ENCODE measurements around the gene ANKRD13B. TPM values are rescaled to one million over a fixed set of nuclear protein-coding genes. Genes with fewer than 3 reads are reported as not detected.
"Not testable (repeated sequence)": the region's sequence is repeated elsewhere in the genome, so short reads cannot be mapped to it uniquely, and the experiment has no call there.

ANKRD13B gene
- total RNA-seq, 1 donor from 2014 or later: 13.8 TPM

DNA sequence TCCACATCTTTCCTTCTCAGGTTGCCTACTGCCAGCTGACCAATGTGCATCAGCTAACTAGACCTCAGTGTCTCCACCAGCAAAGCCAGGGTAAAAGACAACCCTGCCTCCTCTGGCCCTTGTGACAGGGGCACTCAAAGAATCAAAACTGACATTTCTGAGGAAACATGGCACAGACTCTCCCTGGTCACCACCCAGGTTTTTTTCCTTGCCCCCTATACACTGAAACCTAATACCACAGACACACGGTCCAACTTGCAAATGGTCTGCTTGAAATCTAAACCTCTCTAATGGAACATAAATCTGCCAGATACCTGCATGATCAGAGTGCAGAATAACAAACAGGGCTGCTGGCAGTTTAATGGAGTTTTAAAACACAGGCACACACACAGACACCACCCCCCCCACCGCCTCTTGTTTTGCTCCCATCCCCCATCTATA lies 49.3 kb downstream of the ANKRD13B start:
- no peak for DNase-seq

- DNase-seq: no peak
Observed at GRCh38 chr17:29643817-29644160, 50.9 kb downstream of the ANKRD13B start.

DNA sequence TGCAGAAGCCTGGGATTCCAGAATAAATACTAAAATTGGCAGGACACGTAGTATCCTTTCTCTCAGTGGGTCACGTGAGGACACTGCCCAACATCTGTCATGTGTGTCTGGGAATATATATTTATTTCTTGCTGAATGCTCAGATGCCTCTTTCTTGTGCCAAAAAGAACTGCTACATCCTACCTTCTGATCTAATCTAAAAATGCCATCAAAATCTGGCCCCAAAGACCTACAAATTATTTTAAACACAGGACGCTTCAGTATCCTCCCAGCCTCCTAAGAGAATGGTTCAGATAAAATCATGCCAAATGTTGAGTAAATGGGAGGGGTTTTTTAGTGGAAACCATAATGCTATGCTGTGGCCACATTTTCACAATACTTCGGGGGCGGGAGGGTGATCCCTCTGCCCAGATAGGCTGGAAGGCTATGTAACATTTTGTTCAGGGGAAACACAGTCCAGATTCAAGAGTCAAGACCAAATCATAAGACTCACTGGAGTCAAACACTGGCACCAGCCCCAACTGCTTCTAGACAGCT lies 52.7 kb downstream of the ANKRD13B start:
- peak; percentile 75 for DNase-seq

DNA sequence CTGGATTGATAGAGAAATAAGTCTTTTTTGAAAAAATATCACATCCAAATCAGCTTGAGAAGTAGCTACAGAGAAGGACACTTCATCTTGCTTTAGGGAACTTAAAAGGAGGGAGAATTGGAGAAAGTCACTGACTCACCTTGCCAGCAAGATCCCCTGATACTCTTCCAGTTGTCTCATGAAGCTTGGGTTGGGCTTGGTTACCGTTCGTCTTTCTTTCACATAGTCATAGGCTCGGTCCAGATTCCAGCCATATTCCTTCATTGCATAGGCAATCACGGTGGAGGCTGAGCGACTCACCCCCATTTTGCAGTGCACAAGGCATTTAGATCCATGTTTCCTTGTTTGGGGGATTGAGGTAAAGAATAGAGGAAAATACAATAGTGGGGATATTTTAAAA lies 55.1 kb downstream of the ANKRD13B start:
- DNase-seq: no peak

DNA sequence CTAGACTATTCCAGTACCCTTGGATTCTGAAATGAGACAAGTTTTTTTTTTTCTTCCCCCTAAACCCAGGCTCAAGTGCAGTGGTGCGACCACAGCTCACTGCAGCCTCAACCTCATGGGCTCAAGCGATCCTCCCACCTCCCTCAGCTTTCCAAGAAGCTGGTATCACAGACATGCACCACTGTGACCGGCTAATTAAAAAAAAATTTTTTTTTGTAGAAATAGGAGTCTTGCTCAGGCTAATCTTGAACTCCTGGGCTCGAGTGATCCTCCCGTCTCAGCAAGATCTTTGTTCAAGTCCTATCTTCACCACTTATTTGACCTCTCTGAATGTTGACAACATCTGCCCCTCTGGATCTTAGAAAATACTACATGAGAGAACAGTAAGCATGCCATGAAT lies 56.4 kb downstream of the ANKRD13B start:
- DNase-seq: no peak

DNA sequence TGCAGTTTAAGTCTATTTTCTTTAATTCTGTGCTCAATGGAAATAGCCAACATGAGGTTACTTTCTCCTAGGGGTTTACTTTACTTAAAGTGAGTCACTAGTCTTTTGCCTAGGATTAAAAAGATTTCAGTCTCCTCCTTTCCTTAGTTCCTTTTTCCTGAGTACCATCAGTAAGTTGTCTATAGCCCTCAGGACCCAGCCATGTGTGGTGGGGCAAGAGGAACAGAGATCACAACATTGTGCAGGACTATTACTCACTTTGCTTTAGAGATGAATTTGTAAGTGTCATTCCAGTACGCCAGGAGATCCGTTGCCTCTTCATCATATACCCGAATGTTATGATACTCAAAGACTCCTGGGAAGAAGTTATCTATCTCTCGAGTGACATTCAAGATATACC lies 57.5 kb downstream of the ANKRD13B start:
- no peak for DNase-seq

DNA sequence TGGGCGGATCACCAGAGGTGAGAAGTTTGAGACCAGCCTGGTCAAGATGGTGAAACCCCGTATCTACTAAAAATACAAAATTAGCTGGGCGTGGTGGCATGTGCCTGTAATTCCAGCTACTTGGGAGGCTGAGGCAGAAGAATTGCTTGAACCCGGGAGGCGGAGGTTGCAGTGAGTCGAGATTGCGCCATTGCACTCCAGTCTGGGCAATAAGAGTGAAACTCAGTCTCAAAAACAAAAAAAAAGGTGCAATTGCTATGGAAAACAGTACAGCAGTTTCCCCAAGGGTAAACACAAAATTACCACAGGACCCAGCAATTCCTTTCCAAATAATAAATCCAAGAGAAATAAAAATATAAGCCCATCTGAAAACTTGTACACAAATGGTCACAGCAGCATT lies 59.0 kb downstream of the ANKRD13B start:
- DNase-seq: not testable (repeated sequence)

- DNase-seq: no peak
Observed at GRCh38 chr17:29652976-29653375, 60.0 kb downstream of the ANKRD13B start.

DNA sequence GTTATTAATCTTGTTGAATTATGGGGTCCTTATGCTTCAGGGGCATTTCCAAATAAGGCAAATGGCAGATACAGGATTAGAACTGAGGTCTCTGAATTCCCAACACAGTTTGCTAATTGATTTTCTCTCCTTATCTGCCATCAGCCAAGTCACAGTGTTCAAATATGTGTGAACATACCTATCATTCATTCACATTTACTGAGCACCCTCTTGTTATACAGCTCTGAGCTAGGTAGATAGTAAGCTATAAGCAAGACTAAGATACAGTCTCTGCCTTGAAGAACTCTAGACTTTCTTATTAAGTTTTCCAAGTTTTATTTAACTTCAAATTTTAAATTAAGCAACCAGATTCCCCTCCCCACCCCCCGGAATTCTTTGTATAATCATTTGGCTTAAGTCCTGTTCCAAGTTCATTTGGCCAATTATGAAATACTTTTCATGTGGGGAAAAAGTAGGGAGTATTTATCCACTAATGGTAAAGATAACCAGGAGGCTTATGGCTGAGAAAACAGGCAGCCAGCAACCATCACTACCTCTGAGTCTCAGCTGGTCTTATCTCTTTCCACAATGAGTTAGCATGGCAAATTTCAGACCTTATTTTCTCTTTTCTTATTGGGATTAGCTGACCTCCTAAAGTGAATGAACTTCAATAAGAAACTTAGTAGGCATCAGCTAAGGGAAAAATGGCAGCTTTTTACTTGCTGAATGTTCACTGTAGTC lies 61.2 kb downstream of the ANKRD13B start:
- DNase-seq: no peak

DNA sequence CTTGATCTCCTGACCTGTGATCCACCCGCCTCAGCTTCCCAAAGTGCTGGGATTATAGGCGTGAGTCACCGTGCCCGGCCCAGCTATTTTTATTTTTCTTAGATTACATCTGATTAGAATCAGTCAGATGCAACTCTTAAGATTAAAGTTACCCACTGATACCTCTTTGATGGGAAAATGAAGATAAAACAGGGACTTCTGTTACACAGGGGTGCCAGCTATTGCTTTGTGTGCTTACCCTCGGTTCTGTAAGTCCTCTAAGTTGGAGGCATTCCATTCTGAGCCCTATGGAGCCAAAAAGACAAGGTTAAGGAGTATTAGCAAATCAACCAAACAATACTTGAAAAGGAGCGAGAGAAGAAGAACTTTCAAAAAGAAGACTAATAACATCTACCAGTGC lies 62.4 kb downstream of the ANKRD13B start:
- DNase-seq: no peak

- no peak for DNase-seq
Observed at GRCh38 chr17:29659155-29659554, 66.2 kb downstream of the ANKRD13B start.

GRCh38 chr17:29661213-29661612 lies 68.3 kb downstream of the ANKRD13B start:
- no peak for DNase-seq

GRCh38 chr17:29663155-29663554 lies 70.2 kb downstream of the ANKRD13B start:
- DNase-seq: no peak

Small RNAs within 50 kb of the gene (small RNA-seq; reads per million reads assigned to genes)
- gene RNU6-920P (ENCODE audit: low replicate concordance): not detected

Other genes with a start within 250 kb of the ANKRD13B start
- gene TAOK1, start 202.8 kb upstream of the ANKRD13B start, total RNA-seq: 63.6 TPM
- gene ABHD15, start 26.1 kb upstream of the ANKRD13B start, total RNA-seq: 4.5 TPM
- 54.5 TPM for gene TP53I13, start 24.4 kb upstream of the ANKRD13B start, total RNA-seq
- 19.3 TPM for gene GIT1, start 3.5 kb upstream of the ANKRD13B start, total RNA-seq
- gene CORO6, start 29.8 kb downstream of the ANKRD13B start, total RNA-seq: 62.7 TPM

All from tongue (tissue), 3 donors.